Astrocyte (in vitro differentiated cells and primary cell): ENCODE data around the gene FETUB. TPM values are rescaled to one million over a fixed set of nuclear protein-coding genes. Genes with fewer than 3 reads are reported as not detected.

Experiments
- DNase-seq: peaks from one replicate; pipeline ENCODE4 v3.0.0-alpha.2; 2010; ENCODE audit warnings: low read depth
- FAIRE-seq: peaks from 2 replicates; lab custom pipeline; 2011; peaks lifted over from hg19 to GRCh38; lab: Jason Lieb, UNC
- H2AFZ ChIP-seq: 2 replicates; pipeline ENCODE4 v1.6.0; 2012; ENCODE audit warnings: low read depth, low read length, inconsistent platforms
- H3K27ac ChIP-seq: 2 replicates; pipeline ENCODE4 v1.5.1; 2011; ENCODE audit warnings: low read depth, low read length, inconsistent platforms
- H3K27me3 ChIP-seq: 2 replicates; pipeline ENCODE4 v1.6.0; 2011; ENCODE audit warnings: low read length, inconsistent platforms; ENCODE audit not compliant: insufficient read depth
- H3K36me3 ChIP-seq: 2 replicates; pipeline ENCODE4 v1.5.1; 2011; ENCODE audit warnings: low read length, inconsistent platforms; ENCODE audit not compliant: insufficient read depth
- H3K4me1 ChIP-seq: 2 replicates; pipeline ENCODE4 v1.5.1; 2011; ENCODE audit warnings: low read length, inconsistent platforms; ENCODE audit not compliant: insufficient read depth
- H3K4me2 ChIP-seq: 2 replicates; pipeline ENCODE4 v1.6.0; 2012; ENCODE audit warnings: low read length, inconsistent platforms
- H3K4me3 ChIP-seq: 2 replicates; pipeline ENCODE4 v1.5.1; 2011; ENCODE audit warnings: low read depth, mild to moderate bottlenecking, low read length, inconsistent platforms; ENCODE audit not compliant: insufficient read depth
- H3K79me2 ChIP-seq: 2 replicates; pipeline ENCODE4 v1.6.0; 2012; ENCODE audit warnings: mild to moderate bottlenecking, low read length, inconsistent platforms; ENCODE audit not compliant: insufficient read depth
- H3K9ac ChIP-seq: 2 replicates; pipeline ENCODE4 v1.6.0; 2012; ENCODE audit warnings: mild to moderate bottlenecking, low read length, inconsistent platforms
- H3K9me3 ChIP-seq: 2 replicates; pipeline ENCODE4 v1.5.1; 2012; ENCODE audit warnings: low read depth, mild to moderate bottlenecking, low read length, inconsistent platforms; ENCODE audit not compliant: insufficient read depth
- H4K20me1 ChIP-seq: 2 replicates; pipeline ENCODE4 v1.6.0; 2012; ENCODE audit warnings: low read length, inconsistent platforms; ENCODE audit not compliant: insufficient read depth
- H3K27ac Mint-ChIP-seq: one replicate; pipeline ENCODE4 v1.8.0; 2021; ENCODE audit warnings: mild to moderate bottlenecking, mixed read lengths; ENCODE audit not compliant: unreplicated experiment
- H3K27me3 Mint-ChIP-seq: one replicate; pipeline ENCODE4 v1.8.0; 2021; ENCODE audit warnings: low read depth, mixed read lengths; ENCODE audit not compliant: unreplicated experiment
- H3K36me3 Mint-ChIP-seq: one replicate; pipeline ENCODE4 v1.8.0; 2021; ENCODE audit warnings: low read depth, mixed read lengths; ENCODE audit not compliant: unreplicated experiment
- H3K4me1 Mint-ChIP-seq: one replicate; pipeline ENCODE4 v1.8.0; 2021; ENCODE audit warnings: low read depth, mixed read lengths; ENCODE audit not compliant: unreplicated experiment
- H3K4me3 Mint-ChIP-seq: one replicate; pipeline ENCODE4 v1.8.0; 2021; ENCODE audit warnings: mild to moderate bottlenecking, moderate library complexity, mixed read lengths; ENCODE audit not compliant: unreplicated experiment
- H3K9me3 Mint-ChIP-seq: one replicate; pipeline ENCODE4 v1.8.0; 2021; ENCODE audit warnings: mild to moderate bottlenecking, mixed read lengths; ENCODE audit not compliant: unreplicated experiment
- EZH2 ChIP-seq: IDR thresholded peaks from 2 replicates; pipeline ENCODE4 v1.6.1; 2012; ENCODE audit warnings: mild to moderate bottlenecking, low read length, inconsistent platforms; ENCODE audit not compliant: insufficient read depth
- total RNA-seq: library from RNA; stranded (reverse); gene quantifications from 2 replicates; pipeline ENCODE4 v1.2.1, GENCODE V29; 2021
- TF ChIP-seq, protein P1 (sequence below): IDR thresholded peaks from 2 replicates; pipeline ENCODE4 v1.5.1; 2011; ENCODE audit warnings: low read depth, mild to moderate bottlenecking, inconsistent platforms, low read length, moderate library complexity; ENCODE audit not compliant: insufficient read depth

The FETUB gene
- total RNA-seq, 1 donor from 2014 or later, result not detected

DNA sequence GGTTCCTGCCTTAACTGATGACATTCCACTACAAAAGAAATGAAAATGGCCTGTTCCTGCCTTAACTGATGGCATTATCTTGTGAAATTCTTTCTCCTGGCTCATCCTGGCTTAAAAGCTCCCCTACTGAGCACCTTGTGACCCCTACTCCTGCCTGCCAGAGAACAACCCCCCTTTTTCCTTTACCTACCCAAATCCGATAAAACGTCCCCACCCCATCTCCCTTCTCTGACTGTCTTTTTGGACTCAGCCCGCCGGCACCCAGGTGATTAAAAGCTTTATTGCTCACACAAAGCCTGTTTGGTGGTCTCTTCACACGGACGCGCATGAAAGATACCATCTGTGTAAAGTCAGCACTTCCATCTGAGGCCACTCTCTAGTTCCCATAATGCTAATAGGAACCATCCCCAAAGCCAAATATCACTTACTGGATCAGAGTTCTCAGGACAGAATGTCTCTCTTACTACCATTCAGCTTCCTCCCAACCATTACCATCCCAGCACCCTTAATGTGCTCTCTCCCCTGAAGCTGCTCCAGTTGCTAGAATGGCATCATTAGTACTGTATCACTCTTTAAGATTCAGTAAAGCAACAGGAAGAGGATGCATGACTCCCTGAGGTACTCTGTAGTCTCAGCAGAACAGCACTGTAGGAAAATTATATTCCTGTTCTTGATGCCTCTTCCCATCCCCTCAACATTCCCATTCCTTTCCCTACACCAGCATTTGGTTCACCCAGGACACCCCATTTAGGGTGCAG, 23.3 kb downstream of the FETUB start:
- no peaks in the 10 kb centered on the region for H3K36me3 ChIP-seq
- H3K27ac Mint-ChIP-seq, result no peak overlapping the region
- peaks cover 9% of the 10 kb centered on the region for H3K27me3 ChIP-seq
- H3K27me3 Mint-ChIP-seq, result peaks cover 9% of the 10 kb centered on the region
- H4K20me1 ChIP-seq, result no peaks in the 10 kb centered on the region
- H3K79me2 ChIP-seq, result no peaks in the 10 kb centered on the region
- H3K4me1 ChIP-seq, result no peaks in the 10 kb centered on the region
- H3K4me1 Mint-ChIP-seq, result no peaks in the 10 kb centered on the region
- peaks cover 5% of the 10 kb centered on the region for H3K9me3 Mint-ChIP-seq
- TF ChIP-seq, protein P1, sequence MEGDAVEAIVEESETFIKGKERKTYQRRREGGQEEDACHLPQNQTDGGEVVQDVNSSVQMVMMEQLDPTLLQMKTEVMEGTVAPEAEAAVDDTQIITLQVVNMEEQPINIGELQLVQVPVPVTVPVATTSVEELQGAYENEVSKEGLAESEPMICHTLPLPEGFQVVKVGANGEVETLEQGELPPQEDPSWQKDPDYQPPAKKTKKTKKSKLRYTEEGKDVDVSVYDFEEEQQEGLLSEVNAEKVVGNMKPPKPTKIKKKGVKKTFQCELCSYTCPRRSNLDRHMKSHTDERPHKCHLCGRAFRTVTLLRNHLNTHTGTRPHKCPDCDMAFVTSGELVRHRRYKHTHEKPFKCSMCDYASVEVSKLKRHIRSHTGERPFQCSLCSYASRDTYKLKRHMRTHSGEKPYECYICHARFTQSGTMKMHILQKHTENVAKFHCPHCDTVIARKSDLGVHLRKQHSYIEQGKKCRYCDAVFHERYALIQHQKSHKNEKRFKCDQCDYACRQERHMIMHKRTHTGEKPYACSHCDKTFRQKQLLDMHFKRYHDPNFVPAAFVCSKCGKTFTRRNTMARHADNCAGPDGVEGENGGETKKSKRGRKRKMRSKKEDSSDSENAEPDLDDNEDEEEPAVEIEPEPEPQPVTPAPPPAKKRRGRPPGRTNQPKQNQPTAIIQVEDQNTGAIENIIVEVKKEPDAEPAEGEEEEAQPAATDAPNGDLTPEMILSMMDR, result no peak
- TF ChIP-seq EZH2, result no peak
- H3K9ac ChIP-seq, result no peak overlapping the region
- H3K9me3 ChIP-seq, result no peaks in the 10 kb centered on the region
- no peak overlapping the region for H2AFZ ChIP-seq
- no peak overlapping the region for H3K4me3 Mint-ChIP-seq
- no peaks in the 10 kb centered on the region for H3K36me3 Mint-ChIP-seq
- no peak for FAIRE-seq
- no peak for DNase-seq
- H3K4me3 ChIP-seq, result no peak overlapping the region
- H3K4me2 ChIP-seq, result no peak overlapping the region
- H3K27ac ChIP-seq, result no peak overlapping the region

DNA sequence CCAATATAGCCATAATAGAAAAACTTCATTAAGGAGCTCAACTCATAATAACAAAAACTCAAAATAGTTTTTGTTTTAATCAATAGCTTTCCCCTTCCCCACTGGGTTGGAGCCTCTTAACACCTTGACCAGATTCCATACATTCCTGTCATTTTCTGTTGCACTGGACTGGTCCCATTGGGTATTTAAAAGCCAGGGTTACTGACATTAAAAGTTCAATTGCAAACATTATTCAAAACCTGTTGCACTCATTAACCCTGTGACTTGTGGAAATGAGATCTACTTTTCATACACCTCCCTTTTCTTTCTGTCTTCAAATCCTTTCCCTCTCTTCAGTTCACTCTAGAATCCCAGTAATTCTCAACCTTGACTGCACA, 23.9 kb downstream of the FETUB start:
- Histone ChIP-seq H3K4me3 (no peak overlapping the region), H3K9ac (no peak overlapping the region), H3K9me3 (no peaks in the 10 kb centered on the region), H2AFZ (no peak overlapping the region), H3K27ac (no peak overlapping the region), H3K79me2 (no peaks in the 10 kb centered on the region), H3K4me2 (no peak overlapping the region), H3K36me3 (no peaks in the 10 kb centered on the region), H3K4me1 (no peaks in the 10 kb centered on the region), H3K27me3 (peaks cover 9% of the 10 kb centered on the region), H4K20me1 (no peaks in the 10 kb centered on the region)
- DNase-seq (no peak), FAIRE-seq (no peak)
- Mint-ChIP-seq H3K36me3 (no peaks in the 10 kb centered on the region), H3K9me3 (peaks cover 2% of the 10 kb centered on the region), H3K4me1 (no peaks in the 10 kb centered on the region), H3K4me3 (no peak overlapping the region), H3K27me3 (peaks cover 9% of the 10 kb centered on the region), H3K27ac (no peak overlapping the region)
- no peak for TF ChIP-seq EZH2
- TF ChIP-seq, protein P1, result no peak

DNA sequence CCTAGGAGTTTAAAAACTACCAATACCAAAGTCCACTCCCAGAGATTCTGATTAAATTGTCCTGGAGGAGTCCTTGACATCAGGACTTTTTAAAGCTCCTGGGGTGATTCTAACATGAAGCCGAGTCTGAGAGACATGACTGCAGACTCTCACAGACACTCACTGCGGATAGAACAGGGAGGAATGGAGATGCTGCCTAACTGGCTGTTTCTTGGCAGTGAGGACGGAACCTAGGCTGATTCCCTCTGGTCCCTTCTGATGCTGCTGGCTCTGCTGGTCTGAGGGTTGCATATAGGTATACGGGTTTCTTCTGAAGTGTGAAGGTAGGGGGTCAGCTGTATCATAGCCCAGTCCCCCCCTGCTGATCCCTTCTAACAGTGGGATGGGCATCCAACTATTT, 24.3 kb downstream of the FETUB start:
- no peaks in the 10 kb centered on the region for H4K20me1 ChIP-seq
- no peaks in the 10 kb centered on the region for H3K36me3 ChIP-seq
- Mint-ChIP-seq H3K4me3 (no peak overlapping the region), H3K27me3 (peaks cover 9% of the 10 kb centered on the region), H3K4me1 (peaks cover 2% of the 10 kb centered on the region), H3K27ac (no peak overlapping the region), H3K36me3 (no peaks in the 10 kb centered on the region), H3K9me3 (peaks cover 2% of the 10 kb centered on the region)
- FAIRE-seq (no peak), DNase-seq (no peak)
- no peak overlapping the region for H2AFZ ChIP-seq
- TF ChIP-seq, protein P1, result no peak
- TF ChIP-seq EZH2, result no peak
- no peak overlapping the region for H3K9ac ChIP-seq
- no peaks in the 10 kb centered on the region for H3K79me2 ChIP-seq
- no peaks in the 10 kb centered on the region for H3K4me1 ChIP-seq
- H3K4me3 ChIP-seq, result no peak overlapping the region
- peaks cover 9% of the 10 kb centered on the region for H3K27me3 ChIP-seq
- H3K9me3 ChIP-seq, result no peaks in the 10 kb centered on the region
- no peak overlapping the region for H3K4me2 ChIP-seq
- H3K27ac ChIP-seq, result no peak overlapping the region
